ENCODE data around the gene KNL1.

KNL1 gene

DNA sequence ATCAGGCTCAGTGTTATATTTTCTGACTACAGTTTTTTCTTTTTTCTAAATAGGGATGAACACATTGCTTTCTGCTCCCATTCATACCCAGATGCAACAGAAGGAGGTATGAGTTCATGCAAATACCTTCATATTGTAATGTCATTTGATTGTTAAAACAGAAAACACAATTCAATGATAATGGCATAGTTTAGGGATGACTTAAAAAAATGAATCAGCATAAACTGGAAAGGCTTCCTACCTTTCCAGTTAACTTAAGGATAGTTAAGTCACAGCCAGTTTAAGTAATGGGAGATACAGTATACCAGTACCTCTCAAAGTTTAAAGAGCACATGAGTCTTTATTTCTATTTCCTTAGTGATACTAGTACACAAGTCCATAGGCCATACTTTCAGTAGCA lies 24.9 kb downstream of the KNL1 start:
- ATAC-seq (ENCODE audit: insufficient read depth, low read depth): no peak
- H3K36me3 ChIP-seq (ENCODE audit: insufficient read depth, low read length): peaks cover 81% of the 10 kb centered on the region

GRCh38 chr15:40623361-40623760 lies 29.3 kb downstream of the KNL1 start:
- Histone ChIP-seq H4K20me1 (ENCODE audit: insufficient read depth, low read length) (no peaks in the 10 kb centered on the region), H3K9ac (ENCODE audit: low read depth, low read length) (no peak overlapping the region), H3K79me2 (ENCODE audit: insufficient read depth, low read length) (no peaks in the 10 kb centered on the region), H3K36me3 (ENCODE audit: insufficient read depth, low read length) (peaks cover 80% of the 10 kb centered on the region), H3K27ac (ENCODE audit: low read length) (no peak overlapping the region), H2AFZ (ENCODE audit: low read depth, low read length) (no peak overlapping the region), H3K4me2 (ENCODE audit: insufficient read depth, low read length) (no peak overlapping the region), H3K9me3 (ENCODE audit: insufficient read depth, low read length, severe bottlenecking) (no peaks in the 10 kb centered on the region), H3K4me3 (ENCODE audit: low read depth in 1 of 2, low read length in 2 of 2) (no peak overlapping the region), H3K4me1 (ENCODE audit: insufficient read depth, low read length) (no peaks in the 10 kb centered on the region), H3K27me3 (ENCODE audit: insufficient read depth, low read length, poor library complexity) (no peaks in the 10 kb centered on the region)
- ATAC-seq (ENCODE audit: insufficient read depth, low read depth) (no peak), DNase-seq (no peak)
- TF ChIP-seq EZH2 (IDR thresholded peaks at IDR 0.05; ENCODE audit: borderline replicate concordance, low read depth, low read length, severe bottlenecking) (no peak), CTCF (IDR thresholded peaks at IDR 0.05; ENCODE audit: borderline replicate concordance, extremely low read depth, low read length, poor library complexity, severe bottlenecking) (no peak)

More for the DNA sequence above, 24.9 kb downstream of the KNL1 start:
- no peaks in the 10 kb centered on the region for H3K79me2 ChIP-seq (ENCODE audit: insufficient read depth, low read length)
- H3K9ac ChIP-seq (ENCODE audit: low read depth, low read length): no peak overlapping the region
- H3K4me3 ChIP-seq (ENCODE audit: low read depth in 1 of 2, low read length in 2 of 2): no peak overlapping the region
- no peak overlapping the region for H2AFZ ChIP-seq (ENCODE audit: low read depth, low read length)
- TF ChIP-seq EZH2 (IDR thresholded peaks at IDR 0.05; ENCODE audit: borderline replicate concordance, low read depth, low read length, severe bottlenecking) (no peak), CTCF (IDR thresholded peaks at IDR 0.05; ENCODE audit: borderline replicate concordance, extremely low read depth, low read length, poor library complexity, severe bottlenecking) (no peak)
- H3K9me3 ChIP-seq (ENCODE audit: insufficient read depth, low read length, severe bottlenecking): no peaks in the 10 kb centered on the region
- no peak for DNase-seq
- no peaks in the 10 kb centered on the region for H3K27me3 ChIP-seq (ENCODE audit: insufficient read depth, low read length, poor library complexity)
- H4K20me1 ChIP-seq (ENCODE audit: insufficient read depth, low read length): no peaks in the 10 kb centered on the region
- H3K27ac ChIP-seq (ENCODE audit: low read length): no peak overlapping the region
- no peaks in the 10 kb centered on the region for H3K4me1 ChIP-seq (ENCODE audit: insufficient read depth, low read length)
- H3K4me2 ChIP-seq (ENCODE audit: insufficient read depth, low read length): no peak overlapping the region

- no peaks in the 10 kb centered on the region for H3K9me3 ChIP-seq (ENCODE audit: insufficient read depth, low read length, severe bottlenecking)
- peaks cover 63% of the 10 kb centered on the region for H3K36me3 ChIP-seq (ENCODE audit: insufficient read depth, low read length)
- H3K4me1 ChIP-seq (ENCODE audit: insufficient read depth, low read length): no peaks in the 10 kb centered on the region
- H3K4me3 ChIP-seq (ENCODE audit: low read depth in 1 of 2, low read length in 2 of 2): no peak overlapping the region
- no peak overlapping the region for H2AFZ ChIP-seq (ENCODE audit: low read depth, low read length)
- no peak for ATAC-seq (ENCODE audit: insufficient read depth, low read depth)
- H3K27ac ChIP-seq (ENCODE audit: low read length): no peak overlapping the region
- no peak for TF ChIP-seq CTCF (IDR thresholded peaks at IDR 0.05; ENCODE audit: borderline replicate concordance, extremely low read depth, low read length, poor library complexity, severe bottlenecking)
- TF ChIP-seq EZH2 (IDR thresholded peaks at IDR 0.05; ENCODE audit: borderline replicate concordance, low read depth, low read length, severe bottlenecking): no peak
- no peak for DNase-seq
- no peaks in the 10 kb centered on the region for H3K27me3 ChIP-seq (ENCODE audit: insufficient read depth, low read length, poor library complexity)
- no peak overlapping the region for H3K9ac ChIP-seq (ENCODE audit: low read depth, low read length)
- H3K79me2 ChIP-seq (ENCODE audit: insufficient read depth, low read length): no peaks in the 10 kb centered on the region
- no peak overlapping the region for H3K4me2 ChIP-seq (ENCODE audit: insufficient read depth, low read length)
- no peaks in the 10 kb centered on the region for H4K20me1 ChIP-seq (ENCODE audit: insufficient read depth, low read length)
Measured at GRCh38 chr15:40630313-40630712, 36.3 kb downstream of the KNL1 start.

DNA sequence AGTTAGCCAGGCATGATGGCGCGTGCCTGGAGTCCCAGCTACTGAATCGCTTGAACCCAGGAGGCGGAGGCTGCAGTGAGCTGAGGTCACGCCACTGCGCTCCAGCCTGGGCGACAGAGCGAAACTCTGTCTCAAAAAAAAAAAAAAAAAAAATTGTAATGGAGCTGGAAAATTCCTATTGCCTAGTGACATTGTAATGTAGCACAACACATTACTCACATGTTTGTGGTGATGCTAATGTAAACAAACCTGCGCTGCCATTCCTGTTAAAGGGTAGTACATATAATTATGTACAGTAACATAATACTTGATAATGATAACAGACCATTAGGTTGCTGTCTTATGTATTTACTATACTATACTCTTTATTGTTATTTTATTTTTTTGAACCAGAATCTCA lies 39.1 kb downstream of the KNL1 start:
- Histone ChIP-seq H3K4me3 (ENCODE audit: low read depth in 1 of 2, low read length in 2 of 2) (no peak overlapping the region), H2AFZ (ENCODE audit: low read depth, low read length) (no peak overlapping the region), H3K79me2 (ENCODE audit: insufficient read depth, low read length) (no peaks in the 10 kb centered on the region), H3K27ac (ENCODE audit: low read length) (no peak overlapping the region), H3K4me1 (ENCODE audit: insufficient read depth, low read length) (no peaks in the 10 kb centered on the region), H3K4me2 (ENCODE audit: insufficient read depth, low read length) (no peak overlapping the region), H3K9ac (ENCODE audit: low read depth, low read length) (no peak overlapping the region), H4K20me1 (ENCODE audit: insufficient read depth, low read length) (no peaks in the 10 kb centered on the region), H3K9me3 (ENCODE audit: insufficient read depth, low read length, severe bottlenecking) (no peaks in the 10 kb centered on the region), H3K36me3 (ENCODE audit: insufficient read depth, low read length) (peaks cover 72% of the 10 kb centered on the region), H3K27me3 (ENCODE audit: insufficient read depth, low read length, poor library complexity) (no peaks in the 10 kb centered on the region)
- ATAC-seq (ENCODE audit: insufficient read depth, low read depth) (no peak), DNase-seq (no peak)
- no peak for TF ChIP-seq EZH2 (IDR thresholded peaks at IDR 0.05; ENCODE audit: borderline replicate concordance, low read depth, low read length, severe bottlenecking)
- TF ChIP-seq CTCF (IDR thresholded peaks at IDR 0.05; ENCODE audit: borderline replicate concordance, extremely low read depth, low read length, poor library complexity, severe bottlenecking): no peak

Measured in DND-41 (cell line).